Brain microvascular endothelial cell (primary cell): ENCODE results near the gene ALDH1A1.

Experiments used
- DNase-seq: peaks from one replicate; pipeline ENCODE4 v3.0.0-alpha.2; 2020
- H3K27ac ChIP-seq: fragments of 250-450 bp; sonication (Bioruptor Pico); 2 replicates; pipeline ENCODE4 v1.5.1; 2020; ENCODE audit warnings: mild to moderate bottlenecking, moderate library complexity
- H3K27me3 ChIP-seq: fragments of 250-450 bp; sonication (Bioruptor Pico); replicated peaks from 2 replicates; pipeline ENCODE4 v1.5.1; 2020; ENCODE audit warnings: mild to moderate bottlenecking
- H3K36me3 ChIP-seq: fragments of 250-450 bp; sonication (Bioruptor Pico); replicated peaks from 2 replicates; pipeline ENCODE4 v1.5.1; 2020; ENCODE audit warnings: mild to moderate bottlenecking
- H3K4me3 ChIP-seq: 2 replicates; pipeline ENCODE4 v1.5.1; 2011; ENCODE audit warnings: low read depth, mild to moderate bottlenecking, control low read depth, low read length, moderate library complexity
- CTCF ChIP-seq: IDR thresholded peaks from 2 replicates; pipeline ENCODE4 v1.5.1; 2011; ENCODE audit warnings: low read depth, mild to moderate bottlenecking, moderate library complexity, low read length, control low read depth, inconsistent platforms; ENCODE audit errors: missing control alignments
- in situ Hi-C: cut with HindIII; loops from 2 replicates; pipeline ENCODE4 v1.10.0; 2017; ENCODE audit warnings: low sequenced_read_pairs, low pct_ligation_motif_present

Gene ALDH1A1

DNA sequence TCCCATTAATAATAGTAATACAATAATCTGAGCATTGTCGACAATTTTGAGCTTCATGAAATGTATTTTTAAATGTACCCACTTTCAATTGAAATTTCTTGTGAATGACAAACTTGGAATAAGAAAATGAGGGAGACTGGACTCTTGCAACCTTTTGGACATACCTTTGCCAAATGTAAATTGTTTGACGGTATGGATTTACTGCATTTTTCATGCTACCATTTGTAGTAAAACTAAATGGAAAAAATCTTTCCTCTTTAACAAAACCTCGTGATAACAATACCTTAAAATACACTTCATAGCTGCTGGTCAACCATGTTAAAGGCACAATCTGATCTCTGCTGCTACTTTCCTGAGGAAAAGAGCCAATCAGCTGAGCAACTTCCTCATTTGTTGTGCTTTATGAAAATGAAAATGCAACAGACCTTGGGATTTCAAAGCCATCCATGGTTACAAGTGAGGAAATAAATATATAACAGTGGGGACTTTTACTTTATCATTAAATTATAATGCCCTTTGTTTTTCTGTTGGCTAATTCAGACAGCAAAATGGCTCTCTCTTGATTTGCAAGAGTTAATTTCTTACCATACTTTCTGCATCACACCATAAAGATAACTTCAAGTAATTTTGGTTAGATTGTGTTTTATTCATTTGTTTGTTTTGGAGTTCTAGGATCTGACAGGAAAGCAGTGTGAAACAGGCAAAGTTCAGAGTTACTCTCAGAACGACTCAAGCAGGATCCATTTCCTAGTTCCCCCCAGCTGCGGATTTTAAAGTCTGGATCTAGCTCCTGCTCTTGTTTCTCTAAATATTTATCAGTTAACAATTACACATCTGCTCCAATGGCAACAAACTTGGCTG is 1.1 kb downstream of the ALDH1A1 start:
- H3K4me3 ChIP-seq = no peak overlapping the region
- in situ Hi-C loops = no loop called here
- TF ChIP-seq CTCF = no peak
- H3K27me3 ChIP-seq = no peaks in the 10 kb centered on the region
- no peaks in the 10 kb centered on the region for H3K36me3 ChIP-seq
- no peak for DNase-seq
- H3K27ac ChIP-seq = no peak overlapping the region

- H3K36me3 ChIP-seq = no peaks in the 10 kb centered on the region
- DNase-seq = no peak
- no peaks in the 10 kb centered on the region for H3K27me3 ChIP-seq
- in situ Hi-C loops = no loop called here
- no peak for TF ChIP-seq CTCF
- no peak overlapping the region for H3K27ac ChIP-seq
- H3K4me3 ChIP-seq = no peak overlapping the region
Observed at GRCh38 chr9:72950875-72951442, 1.9 kb downstream of the ALDH1A1 start.

GRCh38 chr9:72949918-72950325 is 2.9 kb downstream of the ALDH1A1 start:
- Histone ChIP-seq H3K27me3 (no peaks in the 10 kb centered on the region), H3K36me3 (no peaks in the 10 kb centered on the region), H3K4me3 (no peak overlapping the region), H3K27ac (no peak overlapping the region)
- no peak for DNase-seq
- TF ChIP-seq CTCF = no peak
- in situ Hi-C loops = no loop called here

DNA sequence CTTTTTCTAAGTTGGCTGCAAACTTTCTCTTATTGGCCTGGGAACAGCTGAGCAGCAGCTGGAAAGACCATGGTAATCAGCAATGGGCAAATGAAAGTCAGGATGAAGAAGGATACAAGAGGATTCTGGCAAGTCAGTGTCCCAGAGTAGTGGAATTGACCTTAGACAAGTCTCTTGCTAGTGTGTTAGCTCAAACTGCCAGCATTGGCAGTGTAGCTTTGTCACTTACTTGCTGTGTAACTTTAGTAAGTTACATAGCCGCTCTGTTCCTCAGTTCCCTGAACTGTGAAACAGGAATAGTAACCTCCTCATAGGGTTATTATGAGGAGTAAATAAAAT is 3.6 kb downstream of the ALDH1A1 start:
- Histone ChIP-seq H3K36me3 (no peaks in the 10 kb centered on the region), H3K27ac (no peak overlapping the region), H3K27me3 (no peaks in the 10 kb centered on the region), H3K4me3 (no peak overlapping the region)
- DNase-seq = no peak
- no peak for TF ChIP-seq CTCF
- in situ Hi-C loops = no loop called here

DNA sequence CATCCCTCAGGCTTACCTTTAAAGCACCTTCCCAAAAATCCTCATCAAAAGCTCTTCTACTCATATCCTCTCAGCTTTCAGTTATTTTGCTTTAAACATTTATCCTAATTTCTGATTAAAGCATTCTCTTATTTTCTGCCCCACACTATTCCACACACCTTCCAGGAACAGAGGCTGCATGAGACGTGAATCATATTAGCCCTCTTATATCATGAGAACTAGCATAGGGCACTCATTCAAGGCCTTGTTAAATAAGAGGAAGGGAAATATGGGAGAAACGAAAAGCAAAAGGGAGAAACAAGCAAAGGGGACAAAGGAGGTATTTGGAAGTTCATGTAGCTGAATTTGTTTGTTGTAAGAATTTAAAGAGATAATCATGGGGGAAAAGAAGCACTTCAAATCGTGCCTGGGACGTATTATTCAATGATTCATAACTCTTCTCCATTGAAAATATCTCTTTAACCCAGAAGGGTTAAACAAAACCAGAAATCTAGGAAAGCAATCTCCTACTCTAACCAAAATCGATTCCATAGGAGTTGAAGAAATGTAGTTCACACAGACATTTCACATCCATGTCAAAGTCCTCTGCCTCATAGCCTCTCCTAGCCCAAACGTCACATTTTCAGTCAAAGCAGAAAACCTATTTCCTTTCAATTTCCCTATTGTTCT is 4.1 kb downstream of the ALDH1A1 start:
- in situ Hi-C loops = no loop called here
- no peak overlapping the region for H3K4me3 ChIP-seq
- no peaks in the 10 kb centered on the region for H3K27me3 ChIP-seq
- DNase-seq = no peak
- no peak overlapping the region for H3K27ac ChIP-seq
- H3K36me3 ChIP-seq = no peaks in the 10 kb centered on the region
- no peak for TF ChIP-seq CTCF
